C4-2B (cell line): ENCODE measurements around the gene SORCS2.

ENCODE experiments used
- H3K27ac ChIP-seq: fragments of 450-650 bp; 2 replicates; pipeline ENCODE4 v1.5.1; 2017
- CTCF ChIP-seq: fragments of 450-650 bp; conservative IDR thresholded peaks from 2 replicates; pipeline ENCODE4 v1.5.1; 2017; ENCODE audit warnings: mild to moderate bottlenecking
- ZFX ChIP-seq: fragments of 450-650 bp; IDR thresholded peaks from 2 replicates; pipeline ENCODE4 v1.6.1; 2017

Gene SORCS2

DNA sequence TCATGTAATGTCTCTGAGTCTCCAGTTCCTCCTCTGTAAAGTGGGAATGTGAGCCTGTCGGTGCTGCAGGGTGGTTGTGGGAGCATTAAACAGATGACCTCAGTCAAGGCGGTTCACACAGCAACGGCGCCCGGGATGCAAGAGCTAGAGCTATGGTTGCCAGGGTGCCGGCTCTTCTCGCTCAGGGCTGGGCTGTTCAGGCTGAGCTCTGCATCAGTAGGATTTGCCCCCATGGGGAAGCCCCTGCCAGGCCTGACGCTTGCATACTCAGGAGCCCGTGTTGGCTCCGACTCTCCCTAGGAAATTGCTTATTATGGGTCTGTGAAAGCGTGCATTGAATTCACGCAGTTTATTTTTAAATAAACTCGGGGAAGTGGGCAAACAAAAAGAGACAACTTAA is 175.1 kb downstream of the SORCS2 start:
- H3K27ac ChIP-seq = no peak overlapping the region
- TF ChIP-seq CTCF (no peak), ZFX (no peak)

DNA sequence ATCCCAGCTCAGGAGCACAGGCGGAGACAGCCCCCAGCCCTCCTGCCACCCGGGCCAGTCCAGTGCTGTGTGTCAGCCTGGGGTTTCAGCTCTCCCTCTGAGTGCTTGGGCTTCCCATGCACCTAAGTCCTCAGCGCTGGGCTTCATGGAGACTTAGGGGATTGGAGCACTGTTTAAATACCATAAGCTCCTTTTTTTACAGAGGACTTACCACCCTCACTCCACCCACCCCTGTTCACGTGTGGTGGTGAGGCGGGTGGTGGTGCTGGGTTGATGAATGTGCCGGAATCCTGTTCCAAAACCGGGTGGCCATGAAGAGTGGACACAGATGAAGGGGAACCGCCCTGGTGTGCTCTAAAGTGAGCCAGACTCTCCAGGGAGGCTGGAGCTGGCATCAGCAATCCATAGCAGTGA is 175.5 kb downstream of the SORCS2 start:
- no peak overlapping the region for H3K27ac ChIP-seq
- TF ChIP-seq CTCF = no peak
- no peak for TF ChIP-seq ZFX

DNA sequence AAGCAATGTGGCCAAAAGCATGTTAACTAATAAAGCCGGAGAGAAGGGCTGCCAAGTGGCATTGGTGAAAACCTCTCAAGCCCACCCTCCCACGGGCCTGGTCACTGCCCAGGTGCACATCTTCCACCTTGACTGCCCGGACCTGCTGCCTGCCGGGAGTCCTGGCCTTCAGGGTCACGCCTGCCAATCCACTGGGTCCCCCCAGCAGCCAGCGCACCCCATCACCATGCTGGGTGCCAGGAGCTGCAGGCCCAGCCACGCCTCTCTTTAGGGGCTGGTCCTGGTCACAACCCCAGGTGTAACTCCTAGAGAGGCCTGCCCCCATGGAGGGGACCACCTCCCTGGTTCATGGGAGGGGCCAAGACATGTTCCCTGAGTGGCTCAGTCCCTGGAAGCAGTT is 176.0 kb downstream of the SORCS2 start:
- TF ChIP-seq ZFX = no peak
- TF ChIP-seq CTCF = no peak
- H3K27ac ChIP-seq = no peak overlapping the region

DNA sequence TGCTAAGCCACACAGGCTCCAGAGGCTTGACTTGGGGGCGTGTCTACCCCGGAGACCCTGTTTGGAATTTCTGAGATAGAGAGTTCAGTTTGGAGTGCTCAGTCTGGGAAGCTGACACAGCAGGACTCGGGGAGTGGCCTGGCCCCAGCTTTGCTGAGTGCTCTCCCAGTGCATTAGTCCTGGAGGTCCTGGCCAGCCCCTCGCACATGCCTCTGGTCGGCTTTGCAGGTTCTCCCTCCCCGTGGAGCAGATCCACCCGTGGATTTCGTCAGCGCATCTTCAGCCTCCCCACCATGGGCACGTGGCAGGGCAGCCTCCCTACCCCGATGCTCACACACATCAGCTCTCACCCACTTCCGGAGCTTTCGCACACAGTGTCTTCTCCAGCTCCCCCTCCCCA is 177.2 kb downstream of the SORCS2 start:
- no peak for TF ChIP-seq CTCF
- no peak for TF ChIP-seq ZFX
- no peak overlapping the region for H3K27ac ChIP-seq

DNA sequence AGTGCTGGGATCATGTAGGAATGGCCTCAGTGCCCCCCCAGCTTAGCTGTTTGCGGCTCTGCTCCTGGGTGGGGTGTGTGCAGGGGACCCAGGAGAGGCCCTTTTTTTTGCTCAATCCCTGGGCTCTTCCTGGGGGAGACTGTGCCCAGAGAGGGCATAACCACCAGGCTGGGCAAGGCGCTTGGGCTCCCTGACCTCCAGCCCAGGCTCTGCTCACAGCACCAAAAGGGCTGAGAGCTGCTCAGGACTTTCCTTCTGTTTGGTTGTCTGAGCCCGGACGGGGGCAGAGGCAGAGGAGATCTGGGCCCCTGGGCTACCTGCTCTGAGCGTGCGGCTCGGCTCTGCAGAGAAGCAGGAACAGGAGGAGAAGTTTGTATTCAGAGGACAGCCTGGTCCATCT is 177.7 kb downstream of the SORCS2 start:
- TF ChIP-seq CTCF (no peak), ZFX (no peak)
- no peak overlapping the region for H3K27ac ChIP-seq

- no peak overlapping the region for H3K27ac ChIP-seq
- no peak for TF ChIP-seq CTCF
- TF ChIP-seq ZFX = no peak
Measured at GRCh38 chr4:7371210-7371941, 179.0 kb downstream of the SORCS2 start.

GRCh38 chr4:7372673-7373072 is 180.3 kb downstream of the SORCS2 start:
- TF ChIP-seq CTCF (no peak), ZFX (no peak)
- H3K27ac ChIP-seq = no peak overlapping the region
